K562 (cell line): ENCODE results near the gene SKIL. TPM values are rescaled to one million over a fixed set of nuclear protein-coding genes. Genes with fewer than 3 reads are reported as not detected.

Experiments used
- ARID1B ChIP-seq: fragments of 450-650 bp; IDR thresholded peaks from 2 replicates; pipeline ENCODE4 v1.6.1; 2016; ENCODE audit warnings: antibody characterized with exemption, mild to moderate bottlenecking, inconsistent platforms
- ATF1 ChIP-seq, 2 experiments: fragments of 450-650 bp in 1 of 2; IDR thresholded peaks; 2 replicates each; pipeline ENCODE4 v1.6.1; 2016; ENCODE audit warnings: missing compliant biosample characterization in 1 of 2, missing genetic modification characterization in 1 of 2
- BCOR ChIP-seq: fragments of 450-650 bp; IDR thresholded peaks from 2 replicates; pipeline ENCODE4 v1.6.1; 2016
- C11orf30 ChIP-seq: fragments of 450-650 bp; IDR thresholded peaks from 2 replicates; pipeline ENCODE4 v1.6.1; 2016; ENCODE audit warnings: low read depth, mild to moderate bottlenecking
- CHCHD3 ChIP-seq: fragments of 250-450 bp; sonication (Bioruptor Pico); IDR thresholded peaks from 2 replicates; pipeline ENCODE4 v2.1.2; 2022; ENCODE audit warnings: mild to moderate bottlenecking
- CREM ChIP-seq: IDR thresholded peaks from 2 replicates; pipeline ENCODE4 v1.6.1; 2014; ENCODE audit warnings: antibody characterized with exemption, low read depth
- DPF2 ChIP-seq: fragments of 450-650 bp; IDR thresholded peaks from 2 replicates; pipeline ENCODE4 v1.6.1; 2016
- FOSL1 ChIP-seq: fragments of 200-800 bp; sonication (Bioruptor generic); conservative IDR thresholded peaks from 2 replicates; pipeline ENCODE4 v1.6.1; 2016; ENCODE audit warnings: missing genetic modification characterization, missing compliant biosample characterization
- HDAC1 ChIP-seq, 2 experiments: fragments of 450-650 bp; IDR thresholded peaks; 2 replicates each; pipeline ENCODE4 v1.6.1; 2016 to 2017; ENCODE audit warnings: inconsistent platforms in 1 of 2, mild to moderate bottlenecking in 1 of 2, moderate library complexity in 1 of 2
- HMG20A ChIP-seq: fragments of 450-650 bp; formaldehyde crosslinking; conservative IDR thresholded peaks from 2 replicates; pipeline ENCODE4 v1.4.0; 2020; ENCODE audit warnings: mild to moderate bottlenecking, mixed read lengths
- JUN ChIP-seq, 2 experiments: sonication (generic) in 1 of 2; formaldehyde crosslinking in 1 of 2; IDR thresholded peaks; 2 replicates each; pipeline versions ENCODE4 v1.6.1 to v1.8.0; 2012 to 2022; ENCODE audit warnings: borderline replicate concordance in 2 of 2, mild to moderate bottlenecking in 2 of 2, improper control_type of control experiment in 1 of 2, low read depth in 1 of 2, low read length in 1 of 2, missing genetic modification reagents in 1 of 2
- JUND ChIP-seq, 2 experiments: IDR thresholded peaks; 2 replicates in 1 of 2; 3 replicates in 1 of 2; pipeline ENCODE4 v1.6.1; 2011; ENCODE audit warnings: borderline replicate concordance in 2 of 2, low read depth in 2 of 2, low read length in 2 of 2, improper control_type of control experiment in 1 of 2, missing biosample characterization in 1 of 2, missing genetic modification characterization in 1 of 2, missing genetic modification reagents in 1 of 2
- KDM2B ChIP-seq: fragments of 250-450 bp; sonication (Bioruptor Pico); IDR thresholded peaks from 2 replicates; pipeline ENCODE4 v1.8.0; 2021; ENCODE audit warnings: mild to moderate bottlenecking, moderate library complexity
- MAFF ChIP-seq: IDR thresholded peaks from 2 replicates; pipeline ENCODE4 v1.6.1; 2012; ENCODE audit warnings: low read length, improper control_type of control experiment
- MAFG ChIP-seq: fragments of 450-650 bp; conservative IDR thresholded peaks from 2 replicates; pipeline ENCODE4 v1.6.1; 2016; ENCODE audit warnings: missing genetic modification characterization, missing compliant biosample characterization
- MAFK ChIP-seq: IDR thresholded peaks from 2 replicates; pipeline ENCODE4 v1.6.1; 2011; ENCODE audit warnings: low read length, improper control_type of control experiment
- MCM2 ChIP-seq: fragments of 450-650 bp; IDR thresholded peaks from 2 replicates; pipeline ENCODE4 v1.6.1; 2017; ENCODE audit warnings: low read depth, mild to moderate bottlenecking
- MCM3 ChIP-seq: fragments of 450-650 bp; IDR thresholded peaks from 2 replicates; pipeline ENCODE4 v1.6.1; 2016
- MXI1 ChIP-seq: IDR thresholded peaks from 2 replicates; pipeline ENCODE4 v1.6.1; 2011; ENCODE audit warnings: low read depth, mild to moderate bottlenecking, improper control_type of control experiment, low read length
- NFATC3 ChIP-seq: fragments of 450-650 bp; IDR thresholded peaks from 2 replicates; pipeline ENCODE4 v1.6.1; 2017; ENCODE audit warnings: mild to moderate bottlenecking
- PHF8 ChIP-seq: fragments of 200-600 bp; sonication (generic); IDR thresholded peaks from 2 replicates; pipeline ENCODE4 v1.6.1; 2012; ENCODE audit warnings: mixed run types, mild to moderate bottlenecking, inconsistent platforms, low read length, moderate library complexity, borderline replicate concordance
- TARDBP ChIP-seq: fragments of 450-650 bp; IDR thresholded peaks from 2 replicates; pipeline ENCODE4 v1.6.1; 2016
- ZNF133 ChIP-seq: fragments of 250-450 bp; sonication (Bioruptor Pico); IDR thresholded peaks from 2 replicates; pipeline ENCODE4 v1.4.0; 2020; ENCODE audit warnings: mild to moderate bottlenecking
- ZNF217 ChIP-seq: sonication (generic); formaldehyde crosslinking; IDR thresholded peaks from 2 replicates; pipeline ENCODE4 v1.8.0; 2022; ENCODE audit warnings: mild to moderate bottlenecking, missing genetic modification reagents
- ZNF316 ChIP-seq: fragments of 450-650 bp; IDR thresholded peaks from 2 replicates; pipeline ENCODE4 v1.6.1; 2016
- ZNF717 ChIP-seq: fragments of 250-450 bp; sonication (Bioruptor Pico); IDR thresholded peaks from 2 replicates; pipeline ENCODE4 v1.5.0; 2021
- ZNF75A ChIP-seq: fragments of 450-650 bp; formaldehyde crosslinking; IDR thresholded peaks from 2 replicates; pipeline ENCODE4 v1.4.0; 2020; ENCODE audit warnings: mild to moderate bottlenecking
- polyA plus RNA-seq, 8 experiments: library from polyadenylated mRNA; depleted of rRNA in 4 of 8; stranded (reverse) in 5 of 8; unstranded in 3 of 8; fragments of >200 nt; fragmentation: Nextera tagmentation in 2 of 8; fragmentation: Illumina TruSeq in 1 of 8; extraction: Ambion mirVana in 2 of 8; extraction: Trizol in 1 of 8; gene quantifications; 2 replicates each; pipeline versions ENCODE4 v1.2.1 to v1.2.3, GENCODE V29; 2011 to 2014; ENCODE audit warnings: inconsistent platforms in 1 of 8, missing spikeins in 1 of 8
- total RNA-seq, 7 experiments: library from RNA; depleted of rRNA in 6 of 7; stranded (reverse); fragments of >200 nt in 6 of 7; fragmentation: Illumina TruSeq in 2 of 7; extraction: Trizol in 2 of 7; gene quantifications; 2 replicates each; pipeline versions ENCODE4 v1.2.1 to v1.2.3, GENCODE V29; 2011 to 2021; ENCODE audit warnings: low replicate concordance in 1 of 7
- TF ChIP-seq, protein P1 (sequence below): fragments of 250-450 bp; sonication (Bioruptor Pico); IDR thresholded peaks from 2 replicates; pipeline ENCODE4 v1.6.1; 2021; ENCODE audit warnings: mild to moderate bottlenecking
- TF ChIP-seq, protein P2 (sequence below): fragments of 200-400 bp; formaldehyde crosslinking; IDR thresholded peaks from 2 replicates; pipeline ENCODE4 v1.6.1; 2017; ENCODE audit warnings: mild to moderate bottlenecking, low read depth, low read length, moderate library complexity
- TF ChIP-seq, protein P3 (sequence below), 2 experiments: fragments of 450-650 bp in 1 of 2; sonication (generic) in 1 of 2; formaldehyde crosslinking in 1 of 2; IDR thresholded peaks in 1 of 2; conservative IDR thresholded peaks in 1 of 2; 2 replicates each; pipeline versions ENCODE4 v1.6.1 to v1.8.1; 2016 to 2023; ENCODE audit warnings: mild to moderate bottlenecking in 2 of 2, moderate library complexity in 2 of 2, inconsistent platforms in 1 of 2, missing genetic modification reagents in 1 of 2

The SKIL gene
- total and polyA plus RNA-seq, 9 of the 15 experiments (the other 6 are each of a cell fraction or from before 2014, with no cell fraction given): 4.3 to 19.1 (median 9.7) TPM

DNA sequence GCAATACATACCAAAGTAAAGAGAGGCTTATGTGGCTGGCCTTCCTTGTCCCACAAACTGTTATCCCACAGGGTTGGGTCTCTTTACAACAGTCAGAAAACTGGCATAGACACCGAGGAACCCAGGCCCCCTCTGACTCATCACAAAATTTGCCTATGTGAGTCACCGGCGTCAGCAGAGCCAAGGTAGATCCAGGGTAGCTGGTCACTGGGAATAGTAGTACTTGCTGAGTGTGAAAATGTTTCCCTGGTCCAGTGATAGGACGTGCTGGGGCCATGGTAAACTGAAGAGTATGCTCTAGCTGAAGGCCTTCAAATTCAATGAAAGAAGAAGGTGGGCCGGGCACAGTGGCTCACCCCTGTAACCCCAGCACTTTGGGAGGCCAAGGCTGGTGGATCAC lies 27.1 kb upstream of the SKIL start (continued):
- TF ChIP-seq, protein P1, sequence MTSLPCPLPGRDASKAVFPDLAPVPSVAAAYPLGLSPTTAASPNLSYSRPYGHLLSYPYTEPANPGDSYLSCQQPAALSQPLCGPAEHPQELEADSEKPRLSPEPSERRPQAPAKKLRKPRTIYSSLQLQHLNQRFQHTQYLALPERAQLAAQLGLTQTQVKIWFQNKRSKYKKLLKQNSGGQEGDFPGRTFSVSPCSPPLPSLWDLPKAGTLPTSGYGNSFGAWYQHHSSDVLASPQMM (CRISPR knock-in tag): no peak
- TF ChIP-seq MAFF (no peak), ZNF717 (no peak), ZNF75A (CRISPR knock-in tag) (peak; percentile 56; the same call in 1 of the 2 replicates), C11orf30 (peak; percentile 64), TARDBP (no peak), MAFK (peak; percentile 46; the same call in 1 of the 2 replicates), JUND (IDR thresholded peaks at IDR 0.05; ENCODE audit: borderline replicate concordance, low read depth, low read length) (peak; percentile 90), JUND (tag; IDR thresholded peaks at IDR 0.05; ENCODE audit: borderline replicate concordance, low read depth, low read length) (peak; percentile 63; the same call in 1 of the 3 replicates), BCOR (0 out of 2 replicates have a peak, but pooled peaks have one; percentile 19), PHF8 (no peak), CREM (0 out of 2 replicates have a peak, but pooled peaks have one; percentile 20), MCM2 (no peak), ZNF316 (peak; percentile 66), NFATC3 (no peak), HDAC1 (IDR thresholded peaks at IDR 0.05) (no peak), ARID1B (peak; percentile 43; the same call in 1 of the 2 replicates), MCM3 (no peak), ZNF133 (no peak), HMG20A (CRISPR knock-in tag) (no peak), FOSL1 (peak; percentile 77), CHCHD3 (CRISPR knock-in tag) (no peak), DPF2 (0 out of 2 replicates have a peak, but pooled peaks have one; percentile 30), ATF1 (CRISPR knock-in tag; IDR thresholded peaks at IDR 0.05) (no peak), ATF1 (tag; IDR thresholded peaks at IDR 0.05) (no peak), KDM2B (CRISPR knock-in tag) (no peak), MAFG (tag) (peak; percentile 44; the same call in 1 of the 2 replicates), MXI1 (no peak), JUN (IDR thresholded peaks at IDR 0.05; ENCODE audit: borderline replicate concordance, low read depth, low read length) (peak; percentile 71), JUN (CRISPR knock-in tag; IDR thresholded peaks at IDR 0.05; ENCODE audit: borderline replicate concordance) (no peak), ZNF217 (no peak)
- TF ChIP-seq, protein P2, sequence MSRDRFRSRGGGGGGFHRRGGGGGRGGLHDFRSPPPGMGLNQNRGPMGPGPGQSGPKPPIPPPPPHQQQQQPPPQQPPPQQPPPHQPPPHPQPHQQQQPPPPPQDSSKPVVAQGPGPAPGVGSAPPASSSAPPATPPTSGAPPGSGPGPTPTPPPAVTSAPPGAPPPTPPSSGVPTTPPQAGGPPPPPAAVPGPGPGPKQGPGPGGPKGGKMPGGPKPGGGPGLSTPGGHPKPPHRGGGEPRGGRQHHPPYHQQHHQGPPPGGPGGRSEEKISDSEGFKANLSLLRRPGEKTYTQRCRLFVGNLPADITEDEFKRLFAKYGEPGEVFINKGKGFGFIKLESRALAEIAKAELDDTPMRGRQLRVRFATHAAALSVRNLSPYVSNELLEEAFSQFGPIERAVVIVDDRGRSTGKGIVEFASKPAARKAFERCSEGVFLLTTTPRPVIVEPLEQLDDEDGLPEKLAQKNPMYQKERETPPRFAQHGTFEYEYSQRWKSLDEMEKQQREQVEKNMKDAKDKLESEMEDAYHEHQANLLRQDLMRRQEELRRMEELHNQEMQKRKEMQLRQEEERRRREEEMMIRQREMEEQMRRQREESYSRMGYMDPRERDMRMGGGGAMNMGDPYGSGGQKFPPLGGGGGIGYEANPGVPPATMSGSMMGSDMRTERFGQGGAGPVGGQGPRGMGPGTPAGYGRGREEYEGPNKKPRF: no peak
- TF ChIP-seq, protein P3, sequence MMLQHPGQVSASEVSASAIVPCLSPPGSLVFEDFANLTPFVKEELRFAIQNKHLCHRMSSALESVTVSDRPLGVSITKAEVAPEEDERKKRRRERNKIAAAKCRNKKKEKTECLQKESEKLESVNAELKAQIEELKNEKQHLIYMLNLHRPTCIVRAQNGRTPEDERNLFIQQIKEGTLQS (IDR thresholded peaks at IDR 0.05): peak; percentile 91
- TF ChIP-seq, protein P3 (CRISPR knock-in tag; conservative IDR thresholded peaks at IDR 0.05): no peak
